ENCODE measurements around the gene AP2S1. TPM values are rescaled to one million over a fixed set of nuclear protein-coding genes. Genes with fewer than 3 reads are reported as not detected.
A peak's percentile ranks its signal among the peaks of the same experiment; 100 is the strongest.

Gene AP2S1
- total and polyA plus RNA-seq, 2 of the 4 experiments (the other 2 are of a cell fraction) = 144 to 274 TPM

DNA sequence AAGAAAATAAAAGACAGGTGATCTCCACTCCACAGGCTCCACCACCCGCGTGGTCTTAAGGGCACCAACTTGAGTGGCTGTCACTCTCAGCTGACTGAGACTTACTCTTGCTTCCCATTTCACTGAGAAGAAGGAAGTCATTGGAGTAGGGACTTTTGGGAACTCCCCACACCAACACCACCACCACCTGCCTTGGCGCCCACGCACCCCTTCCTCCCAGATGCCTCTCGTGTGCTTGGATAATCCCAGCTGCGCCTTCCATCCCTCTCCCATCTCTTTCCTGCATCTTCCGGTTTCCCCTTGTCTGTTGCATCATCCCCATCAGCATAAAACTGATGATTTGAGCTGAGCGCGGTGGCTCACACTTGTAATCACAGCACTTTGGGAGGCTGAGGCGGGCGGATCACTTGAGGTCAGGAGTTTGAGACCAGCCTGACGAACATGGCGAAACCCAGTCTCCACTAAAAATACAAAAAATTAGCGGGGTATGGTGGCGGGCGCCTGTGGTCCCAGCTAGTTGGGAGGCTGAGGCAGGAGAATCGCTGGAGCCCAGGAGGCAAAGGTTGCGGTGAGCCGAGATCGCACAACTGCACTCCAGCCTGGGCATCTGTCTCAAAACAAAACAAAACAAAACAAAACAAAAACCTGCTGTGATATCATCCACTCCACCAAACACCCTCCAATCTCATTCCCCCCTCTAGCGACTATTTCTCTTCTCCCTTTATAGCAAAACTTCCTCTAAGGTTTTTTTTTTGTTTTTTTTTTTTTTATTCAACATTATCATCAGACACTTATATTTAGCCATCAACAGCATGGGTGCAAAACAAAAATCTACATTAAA, 25.5 kb downstream of the AP2S1 start:
- POLR2A ChIA-PET (ENCODE audit: unreplicated experiment) = interaction anchor here (0.6 kb wide), 1 partner anchor 212 kb away, joined by 3 read pairs; no protein-coding TSS in a partner anchor

More for the DNA sequence above, 25.5 kb downstream of the AP2S1 start:
- no peak for ATAC-seq (ENCODE audit: low read depth)
- intact Hi-C loops (cut with micrococcal nuclease) (no loop called here), dilution Hi-C loops (cut with HindIII; ENCODE audit: low sequenced_read_pairs, unreplicated experiment) (no loop called here), in situ Hi-C loops (cut with MboI; ENCODE audit: low sequenced_read_pairs) (no loop called here)
- Histone ChIP-seq H3K79me1 (ENCODE audit: low read depth in 1 of 2, low read length in 2 of 2) (no peaks in the 10 kb centered on the region), H3K56ac (ENCODE audit: extremely low read depth, insufficient read depth, low read length) (no peak overlapping the region), H3K27ac (ENCODE audit: insufficient read depth, low read length) (no peak overlapping the region), H2AK5ac (ENCODE audit: low read depth, low read length) (no peak overlapping the region), H3K14ac (replicated peaks; ENCODE audit: low read depth, low read length) (peak overlapping the region; percentile 21; the same call in 1 of the 2 replicates), H2AK9ac (replicated peaks; ENCODE audit: low read depth, low read length, poor library complexity) (no peak overlapping the region), H2BK20ac (ENCODE audit: low read depth, low read length) (no peak overlapping the region), H4K5ac (ENCODE audit: low read depth, low read length) (no peak overlapping the region), H3K9me1 (ENCODE audit: insufficient read depth, low read length) (peaks cover 5% of the 10 kb centered on the region; the same call in 1 of the 2 replicates), H4K20me1 (ENCODE audit: insufficient read depth, low read length) (no peaks in the 10 kb centered on the region), H3K4me3 (ENCODE audit: insufficient read depth, low read depth, low read length) (no peak overlapping the region), H3K4me1 (ENCODE audit: control insufficient read depth, insufficient read depth, low read length) (peaks cover 3% of the 10 kb centered on the region; the same call in 1 of the 2 replicates), H3K9ac (ENCODE audit: low read depth, low read length) (no peak overlapping the region), H3K36me3 (ENCODE audit: control insufficient read depth, insufficient read depth, low read length) (no peaks in the 10 kb centered on the region), H4K8ac (ENCODE audit: low read depth in 2 of 2, low read length in 2 of 2) (no peak overlapping the region), H4K91ac (ENCODE audit: insufficient read depth, low read depth, low read length) (no peak overlapping the region), H2BK5ac (ENCODE audit: low read depth, low read length, poor library complexity, severe bottlenecking) (no peak overlapping the region), H2BK15ac (ENCODE audit: low read depth, low read length) (no peak overlapping the region), H3K23ac (ENCODE audit: low read depth, low read length) (no peak overlapping the region), H2AFZ (replicated peaks; ENCODE audit: low read length, poor library complexity) (peak overlapping the region; percentile 18), H2BK120ac (ENCODE audit: low read depth, low read length) (no peak overlapping the region), H3K27me3 (ENCODE audit: control insufficient read depth, insufficient read depth, low read length) (no peaks in the 10 kb centered on the region), H3K4ac (ENCODE audit: low read depth, low read length) (no peak overlapping the region), H3K9me3 (ENCODE audit: control insufficient read depth, insufficient read depth, low read length) (no peaks in the 10 kb centered on the region), H3K18ac (ENCODE audit: low read depth, low read length) (no peak overlapping the region), H3K4me2 (ENCODE audit: low read depth, low read length) (no peak overlapping the region)
- no TSS peak for BruUV-seq (replicated peaks)
- CTCF ChIA-PET = no interaction called here
- no peak for DNase-seq
- WGBS, 2 experiments (ENCODE audit: extremely low coverage in 2 of 2, insufficient read length in 1 of 2) = 94 to 100% methylated on average over 1 to 8 of the region's 21 CpGs
- no peak for TF ChIP-seq SMC3 (IDR thresholded peaks at IDR 0.05; ENCODE audit: low read depth, low read length)
- TF ChIP-seq, protein P1, sequence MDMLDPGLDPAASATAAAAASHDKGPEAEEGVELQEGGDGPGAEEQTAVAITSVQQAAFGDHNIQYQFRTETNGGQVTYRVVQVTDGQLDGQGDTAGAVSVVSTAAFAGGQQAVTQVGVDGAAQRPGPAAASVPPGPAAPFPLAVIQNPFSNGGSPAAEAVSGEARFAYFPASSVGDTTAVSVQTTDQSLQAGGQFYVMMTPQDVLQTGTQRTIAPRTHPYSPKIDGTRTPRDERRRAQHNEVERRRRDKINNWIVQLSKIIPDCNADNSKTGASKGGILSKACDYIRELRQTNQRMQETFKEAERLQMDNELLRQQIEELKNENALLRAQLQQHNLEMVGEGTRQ (IDR thresholded peaks at IDR 0.05; ENCODE audit: low read depth, low read length) = no peak
- TF ChIP-seq CEBPB (IDR thresholded peaks at IDR 0.05; ENCODE audit: low read depth, low read length) = 0 out of 2 replicates have a peak, but pooled peaks have one; percentile 4
- TF ChIP-seq, protein P2, sequence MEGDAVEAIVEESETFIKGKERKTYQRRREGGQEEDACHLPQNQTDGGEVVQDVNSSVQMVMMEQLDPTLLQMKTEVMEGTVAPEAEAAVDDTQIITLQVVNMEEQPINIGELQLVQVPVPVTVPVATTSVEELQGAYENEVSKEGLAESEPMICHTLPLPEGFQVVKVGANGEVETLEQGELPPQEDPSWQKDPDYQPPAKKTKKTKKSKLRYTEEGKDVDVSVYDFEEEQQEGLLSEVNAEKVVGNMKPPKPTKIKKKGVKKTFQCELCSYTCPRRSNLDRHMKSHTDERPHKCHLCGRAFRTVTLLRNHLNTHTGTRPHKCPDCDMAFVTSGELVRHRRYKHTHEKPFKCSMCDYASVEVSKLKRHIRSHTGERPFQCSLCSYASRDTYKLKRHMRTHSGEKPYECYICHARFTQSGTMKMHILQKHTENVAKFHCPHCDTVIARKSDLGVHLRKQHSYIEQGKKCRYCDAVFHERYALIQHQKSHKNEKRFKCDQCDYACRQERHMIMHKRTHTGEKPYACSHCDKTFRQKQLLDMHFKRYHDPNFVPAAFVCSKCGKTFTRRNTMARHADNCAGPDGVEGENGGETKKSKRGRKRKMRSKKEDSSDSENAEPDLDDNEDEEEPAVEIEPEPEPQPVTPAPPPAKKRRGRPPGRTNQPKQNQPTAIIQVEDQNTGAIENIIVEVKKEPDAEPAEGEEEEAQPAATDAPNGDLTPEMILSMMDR (conservative IDR thresholded peaks at IDR 0.05; ENCODE audit: low read depth, low read length) = 0 out of 2 replicates have a peak, but pooled peaks have one; percentile 2

Measured in IMR-90 (cell line).